Activated gamma-delta T cell treated with anti-CD3 and anti-CD28 coated beads, Interleukin-2, amount 50 U/mL, for 16 hours (primary cell): ENCODE data around the gene PALLD.

Experiments
- DNase-seq: peaks from one replicate; pipeline ENCODE4 v3.0.0-alpha.2; 2020; ENCODE audit warnings: low read depth

Gene PALLD

GRCh38 chr4:168878623-168879022 is 381.8 kb downstream of the PALLD start:
- DNase-seq = no peak

DNA sequence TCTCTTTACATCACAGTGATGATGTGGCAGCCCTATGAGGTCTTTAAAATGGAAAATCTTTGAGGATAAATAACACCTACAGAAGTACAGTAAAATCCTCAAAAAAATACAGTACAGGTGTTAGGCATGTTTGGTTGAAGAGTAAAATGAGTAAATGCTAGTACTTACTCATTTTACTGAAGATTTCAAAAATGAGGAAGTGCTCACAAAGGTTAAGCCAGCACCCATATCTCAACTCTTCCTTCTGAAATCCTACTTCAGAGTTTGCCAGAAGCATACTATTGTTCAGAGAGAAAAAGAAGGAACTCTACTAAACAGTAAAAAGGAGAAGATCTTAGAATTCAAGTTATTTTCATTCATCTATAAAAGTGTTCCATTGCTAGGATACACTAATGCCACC is 382.3 kb downstream of the PALLD start:
- DNase-seq = no peak

DNA sequence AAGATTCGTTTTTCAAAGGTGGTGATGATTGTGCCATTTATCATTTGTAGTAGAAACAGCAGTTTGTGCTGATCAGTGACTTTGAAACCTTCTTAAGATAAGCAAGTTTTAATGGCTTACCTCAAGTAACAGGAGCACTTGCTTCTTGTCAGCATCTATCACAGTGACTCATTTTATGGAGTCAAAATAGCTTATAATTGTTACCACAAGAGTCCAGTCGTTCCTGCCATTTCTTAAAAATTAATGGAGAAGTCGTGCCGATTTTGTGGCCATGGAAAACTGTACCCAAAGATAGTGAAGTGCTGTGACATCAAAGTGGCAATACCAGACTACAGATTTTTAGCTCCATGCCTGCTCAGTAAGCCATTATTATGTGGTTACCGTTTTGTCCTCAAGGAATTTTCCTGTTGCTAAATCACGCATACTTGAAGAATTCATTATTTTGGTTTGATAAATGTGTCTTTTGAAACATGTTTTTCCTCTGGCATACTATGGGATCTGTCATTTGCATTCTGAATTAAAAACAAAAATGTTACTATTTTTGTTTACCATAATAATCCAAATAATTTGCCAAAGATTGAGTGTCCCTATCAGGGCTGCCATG is 383.3 kb downstream of the PALLD start:
- DNase-seq = no peak

GRCh38 chr4:168880811-168881595 is 384.2 kb downstream of the PALLD start:
- DNase-seq = no peak

GRCh38 chr4:168881781-168882420 is 385.0 kb downstream of the PALLD start:
- DNase-seq = no peak

- no peak for DNase-seq
These were observed 385.9 kb downstream of the PALLD start for GRCh38 chr4:168882650-168883233.

GRCh38 chr4:168883513-168883912 is 386.7 kb downstream of the PALLD start:
- DNase-seq = no peak

GRCh38 chr4:168884251-168885124 is 387.6 kb downstream of the PALLD start:
- no peak for DNase-seq

DNA sequence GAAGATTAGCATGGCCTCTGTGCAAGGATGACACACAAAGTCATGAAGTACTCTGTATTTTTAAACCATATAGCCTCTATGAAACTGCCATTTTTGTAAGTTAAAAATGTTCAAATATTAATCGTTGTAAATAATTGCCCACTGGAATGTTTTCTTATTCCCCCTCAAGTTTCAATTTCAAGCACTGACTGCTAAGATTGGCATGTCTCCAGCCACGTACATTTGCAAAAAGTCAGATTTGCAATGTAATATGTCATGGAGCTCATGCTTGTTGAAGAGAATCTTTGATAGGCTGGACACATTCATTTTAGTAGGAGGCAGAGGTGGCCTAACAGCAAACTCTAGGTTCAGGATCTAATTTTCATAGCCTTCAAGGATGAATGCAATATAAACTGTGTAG is 388.5 kb downstream of the PALLD start:
- no peak for DNase-seq

DNA sequence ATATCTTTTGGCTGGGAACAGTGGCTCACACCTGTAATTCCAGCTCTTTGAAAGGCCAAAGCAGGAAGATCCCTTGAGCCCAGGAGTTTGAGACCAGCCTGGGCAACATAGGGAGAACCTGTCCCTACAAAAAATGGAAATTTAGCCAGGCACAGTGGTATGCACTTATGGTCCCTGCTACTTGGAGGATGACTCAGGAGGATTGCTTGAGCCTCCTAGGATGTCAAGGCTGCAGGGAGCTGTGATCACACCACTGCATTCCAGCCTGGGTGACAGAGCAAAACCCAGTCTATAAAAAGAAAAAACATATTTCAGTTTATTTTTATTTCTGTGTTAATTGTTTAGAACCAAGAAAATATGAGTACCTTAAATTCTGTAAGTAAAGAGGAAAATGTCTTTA is 389.5 kb downstream of the PALLD start:
- DNase-seq = no peak

DNA sequence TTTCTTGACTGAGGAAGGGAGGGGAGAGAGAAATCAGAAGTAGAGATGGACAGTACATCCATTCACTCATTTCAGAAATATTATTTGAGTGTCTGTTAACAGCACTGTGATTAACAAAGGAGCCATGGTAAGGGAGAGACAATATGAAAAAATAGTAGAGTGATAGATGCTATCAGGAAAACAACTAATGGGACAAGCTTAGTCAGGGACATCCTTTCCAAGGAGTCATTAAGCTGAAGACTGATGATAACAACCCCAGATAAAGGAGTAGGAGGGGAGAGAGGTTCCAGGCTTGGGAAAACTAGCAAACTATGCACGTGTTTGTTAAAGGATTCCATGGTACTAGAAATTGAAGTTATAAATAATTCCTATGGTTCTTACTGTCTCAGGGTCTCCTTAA is 391.0 kb downstream of the PALLD start:
- DNase-seq = no peak

- DNase-seq = no peak
These were observed 391.9 kb downstream of the PALLD start for GRCh38 chr4:168888715-168889215.

DNA sequence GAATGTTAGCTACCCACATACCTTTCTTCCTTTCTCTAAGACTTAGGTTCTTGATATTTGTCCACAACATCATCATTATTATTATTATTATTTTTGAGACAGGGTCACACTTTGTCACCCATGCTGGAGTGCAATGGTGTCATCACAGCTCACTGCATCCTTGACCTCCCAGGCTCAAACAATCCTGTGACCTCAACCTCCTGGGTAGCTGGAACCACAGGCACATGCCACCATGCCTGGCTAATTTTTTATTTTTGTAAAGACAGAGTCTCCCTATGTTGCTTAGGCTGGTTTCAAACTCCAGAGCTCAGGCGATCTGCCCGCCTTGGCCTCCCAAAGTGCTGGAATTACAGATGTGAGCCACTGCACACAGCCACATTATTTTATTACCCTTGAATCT is 394.2 kb downstream of the PALLD start:
- no peak for DNase-seq

- no peak for DNase-seq
These were observed 394.8 kb downstream of the PALLD start for GRCh38 chr4:168891688-168892087.

DNA sequence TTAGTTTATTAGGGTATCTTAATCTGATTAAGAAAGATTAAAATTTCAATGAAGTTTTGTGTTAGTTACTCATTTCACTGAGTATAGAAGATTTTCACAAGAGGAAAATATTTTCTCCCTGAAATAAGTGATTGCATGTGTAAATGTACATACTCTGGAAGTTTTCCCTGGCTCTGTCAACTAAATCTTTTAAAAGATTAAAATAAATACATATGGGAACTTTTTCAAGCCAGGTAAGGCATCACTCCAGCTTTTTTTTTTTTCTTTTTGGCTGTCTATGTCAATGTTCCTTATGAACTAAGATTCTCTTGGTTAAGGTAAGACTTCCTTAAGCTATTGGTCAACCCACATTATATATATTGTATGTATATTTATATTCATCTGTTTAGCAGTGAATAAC is 395.6 kb downstream of the PALLD start:
- no peak for DNase-seq

DNA sequence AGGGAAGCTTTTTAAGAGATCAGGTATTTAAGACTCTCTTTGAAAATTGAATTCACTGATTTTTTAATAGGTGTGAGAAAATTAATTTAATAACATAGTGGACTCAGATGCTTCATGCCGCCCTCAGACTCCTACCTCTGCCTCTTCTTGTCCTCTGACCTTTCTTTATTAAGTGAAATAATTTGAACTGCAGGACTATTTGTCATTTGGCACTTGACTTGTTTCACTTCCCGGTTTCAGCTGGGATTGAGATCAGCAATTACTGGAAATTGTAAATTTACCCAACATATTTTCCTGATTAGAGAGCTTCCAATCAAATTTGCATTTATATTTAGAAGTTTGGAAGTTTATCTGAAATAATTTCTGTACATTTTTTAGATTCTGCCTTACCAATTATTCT is 396.4 kb downstream of the PALLD start:
- no peak for DNase-seq

DNA sequence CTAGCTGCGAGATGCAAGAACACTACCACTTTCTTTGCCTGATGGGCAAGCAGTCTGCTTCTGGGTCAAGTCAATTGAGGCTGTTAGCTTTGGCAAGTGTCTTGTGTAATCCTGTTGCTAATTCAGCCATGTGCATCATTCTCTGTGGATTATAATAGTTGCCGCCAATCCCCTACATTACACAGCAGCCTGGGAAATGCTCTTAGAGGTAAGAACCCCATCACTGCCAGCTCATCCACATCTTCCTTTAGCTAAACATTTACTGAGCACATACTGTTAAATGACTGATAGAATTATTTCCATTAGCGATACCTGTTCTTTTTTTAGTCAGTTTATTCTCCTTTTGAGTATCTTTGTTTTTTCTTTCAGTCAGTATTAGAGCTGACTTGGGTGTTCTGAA is 397.0 kb downstream of the PALLD start:
- DNase-seq = no peak

DNA sequence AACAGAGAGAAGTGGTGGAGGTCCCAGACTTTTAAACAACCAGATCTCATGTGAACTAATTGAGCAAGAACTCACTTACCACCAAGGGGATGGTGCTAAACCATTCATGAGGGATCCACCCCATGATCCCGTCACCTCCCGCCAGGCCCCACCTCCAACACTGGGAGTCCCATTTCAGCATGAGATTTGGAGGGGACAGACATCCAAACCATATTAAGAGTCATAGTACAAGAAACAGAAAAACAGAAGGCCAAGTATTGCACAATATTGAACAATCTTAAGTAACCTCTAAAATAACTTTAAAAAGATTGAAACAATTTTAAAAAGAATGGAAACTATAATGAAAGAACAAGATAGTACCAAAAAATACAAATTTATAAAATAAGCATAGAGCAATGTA is 403.2 kb downstream of the PALLD start:
- DNase-seq = no peak

DNA sequence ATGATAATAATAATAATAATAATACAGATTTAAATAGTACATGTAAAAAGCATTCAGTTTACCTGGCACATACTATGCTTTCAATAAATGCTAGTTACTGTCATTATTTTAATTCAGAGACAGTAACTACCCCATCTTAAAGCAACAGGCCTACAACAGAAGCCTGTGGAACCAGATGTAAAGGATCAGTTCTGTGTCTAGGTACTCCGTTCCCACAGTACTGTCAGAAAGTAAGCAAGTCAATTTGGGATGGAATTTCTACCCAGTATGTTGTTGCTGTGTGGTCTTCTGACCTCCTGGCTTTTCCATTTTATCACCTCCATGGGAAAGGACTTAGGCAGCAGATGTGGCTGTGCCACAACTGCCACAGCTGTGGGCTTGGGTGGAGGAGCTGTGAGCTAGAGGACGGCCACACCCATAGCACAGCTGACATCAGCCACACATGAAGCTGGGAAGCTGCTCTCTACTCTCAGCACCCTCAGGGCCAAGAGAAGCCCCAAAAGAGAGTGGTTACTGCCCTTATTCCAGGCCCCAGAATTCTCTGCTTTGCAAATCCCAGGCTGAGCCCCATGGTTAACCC is 410.4 kb downstream of the PALLD start:
- DNase-seq = no peak

- DNase-seq = no peak
These were observed 411.2 kb downstream of the PALLD start for GRCh38 chr4:168908093-168908492.

DNA sequence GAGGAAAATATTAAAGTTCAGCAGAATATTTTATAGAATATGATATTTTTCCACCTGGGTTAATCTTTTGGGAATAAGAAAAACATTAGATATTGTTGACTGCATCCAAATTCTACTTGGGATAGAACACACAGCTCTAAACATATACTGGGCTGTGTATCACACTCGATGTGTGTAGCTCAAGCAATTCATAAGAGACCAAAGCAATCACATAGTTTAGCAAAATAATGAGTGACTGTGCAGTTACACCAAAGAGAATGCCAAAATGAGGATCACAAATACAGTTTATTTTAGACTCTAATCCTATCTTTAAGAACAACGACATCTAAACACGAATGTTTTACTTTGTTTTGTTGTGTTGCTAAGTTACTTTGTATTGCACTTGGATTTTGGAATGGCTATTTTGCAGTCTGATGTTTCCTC is 412.0 kb downstream of the PALLD start:
- DNase-seq = no peak
